GM19395 (cell line): ENCODE measurements around the gene TUBGCP3.
"Not testable (repeated sequence)": the region's sequence is repeated elsewhere in the genome, so short reads cannot be mapped to it uniquely, and the experiment has no call there.

Experiments used
- ATAC-seq: cut with Tn5 transposase; IDR thresholded peaks from one replicate; pipeline ENCODE4 v1.9.1; 2021; ENCODE audit warnings: mild to moderate bottlenecking, moderate library complexity; ENCODE audit not compliant: unreplicated experiment

Gene TUBGCP3

GRCh38 chr13:112587764-112588489 is at the start of gene TUBGCP3:
Gene TUBGCP3, minus strand, starts transcription at chr13:112588153. Its CDS starts 173 bp downstream, at chr13:112587980.
- ATAC-seq: peak; percentile 75

GRCh38 chr13:112637017-112637801 is 49.3 kb upstream of the TUBGCP3 start:
- ATAC-seq: no peak

- ATAC-seq: no peak
These were observed 48.5 kb upstream of the TUBGCP3 start for GRCh38 chr13:112636401-112636975.

GRCh38 chr13:112635323-112635722 is 47.4 kb upstream of the TUBGCP3 start:
- ATAC-seq: no peak

GRCh38 chr13:112634102-112634501 is 46.1 kb upstream of the TUBGCP3 start:
- ATAC-seq: no peak

- not testable (repeated sequence) for ATAC-seq
These were observed 42.3 kb upstream of the TUBGCP3 start for GRCh38 chr13:112630226-112630625.

- ATAC-seq: no peak
These were observed 41.2 kb upstream of the TUBGCP3 start for GRCh38 chr13:112629161-112629560.

- ATAC-seq: not testable (repeated sequence)
These were observed 39.7 kb upstream of the TUBGCP3 start for GRCh38 chr13:112627613-112628012.

GRCh38 chr13:112627161-112627560 is 39.2 kb upstream of the TUBGCP3 start:
- no peak for ATAC-seq

GRCh38 chr13:112626761-112627160 is 38.8 kb upstream of the TUBGCP3 start:
- ATAC-seq: no peak

GRCh38 chr13:112626124-112626523 is 38.2 kb upstream of the TUBGCP3 start:
- ATAC-seq: no peak

GRCh38 chr13:112625698-112626097 is 37.7 kb upstream of the TUBGCP3 start:
- ATAC-seq: no peak

GRCh38 chr13:112624602-112625430 is 36.9 kb upstream of the TUBGCP3 start:
- no peak for ATAC-seq

GRCh38 chr13:112624040-112624439 is 36.1 kb upstream of the TUBGCP3 start:
- no peak for ATAC-seq

GRCh38 chr13:112623051-112623711 is 35.2 kb upstream of the TUBGCP3 start:
- no peak for ATAC-seq

GRCh38 chr13:112622375-112622774 is 34.4 kb upstream of the TUBGCP3 start:
- no peak for ATAC-seq

GRCh38 chr13:112619730-112620631 is 32.0 kb upstream of the TUBGCP3 start:
- no peak for ATAC-seq

- ATAC-seq: no peak
These were observed 30.5 kb upstream of the TUBGCP3 start for GRCh38 chr13:112618501-112618900.

- ATAC-seq: no peak
These were observed 29.9 kb upstream of the TUBGCP3 start for GRCh38 chr13:112617754-112618375.
